A673 (cell line): ENCODE data around the gene CNOT1. TPM values are rescaled to one million over a fixed set of nuclear protein-coding genes. Genes with fewer than 3 reads are reported as not detected.

Source experiments
- BruUV-seq: library from RNA; stranded (reverse); fragments of 400-500 nt; replicated peaks from 2 replicates; lab custom pipeline; 2021; lab: Mats Ljungman, UMichigan
- CTCF ChIA-PET: fragments of 300-600 bp; sonication (Branson Sonifier 250); formaldehyde crosslinking; loops from one replicate; lab custom pipeline; 2022; ENCODE audit warnings: antibody characterized with exemption; lab: Charles Lee
- POLR2A ChIA-PET: fragments of 300-600 bp; sonication (Branson Sonifier 250); formaldehyde crosslinking; loops from one replicate; lab custom pipeline; 2022; ENCODE audit warnings: antibody characterized with exemption; ENCODE audit not compliant: low non-redundant PET; lab: Charles Lee
- DNase-seq: peaks from one replicate; pipeline ENCODE4 v3.0.0-alpha.2; 2015; ENCODE audit warnings: low spot score
- H3K27ac ChIP-seq: fragments of 200-600 bp; sonication (generic); 2 replicates; pipeline ENCODE4 v1.5.1; 2016; ENCODE audit warnings: mixed run types, low read depth, mild to moderate bottlenecking, mixed read lengths, antibody characterized with exemption, low read length; ENCODE audit not compliant: poor library complexity, severe bottlenecking
- H3K27me3 ChIP-seq: fragments of 200-600 bp; sonication (generic); replicated peaks from 2 replicates; pipeline ENCODE4 v1.6.1; 2017; ENCODE audit warnings: mixed run types, low read depth, mild to moderate bottlenecking, mixed read lengths, antibody characterized with exemption, low read length; ENCODE audit not compliant: insufficient read depth, poor library complexity
- H3K36me3 ChIP-seq: fragments of 200-600 bp; sonication (generic); 2 replicates; pipeline ENCODE4 v1.6.1; 2016; ENCODE audit warnings: mixed run types, mild to moderate bottlenecking, mixed read lengths, antibody characterized with exemption, low read length; ENCODE audit not compliant: insufficient read depth, poor library complexity, severe bottlenecking
- H3K4me1 ChIP-seq: fragments of 200-600 bp; sonication (generic); 2 replicates; pipeline ENCODE4 v1.6.1; 2017; ENCODE audit warnings: mixed run types, mild to moderate bottlenecking, mixed read lengths, antibody characterized with exemption, low read length; ENCODE audit not compliant: insufficient read depth, poor library complexity, severe bottlenecking
- H3K4me3 ChIP-seq: fragments of 200-600 bp; sonication (generic); 2 replicates; pipeline ENCODE4 v1.5.1; 2016; ENCODE audit warnings: low read depth, mixed run types, mild to moderate bottlenecking, mixed read lengths, low read length; ENCODE audit not compliant: poor library complexity, severe bottlenecking
- H3K9me3 ChIP-seq: fragments of 200-600 bp; sonication (generic); 2 replicates; pipeline ENCODE4 v1.6.1; 2016; ENCODE audit warnings: mixed run types, low read depth, mild to moderate bottlenecking, mixed read lengths, antibody characterized with exemption, low read length; ENCODE audit not compliant: poor library complexity, severe bottlenecking
- EZH2 ChIP-seq: fragments of 200-600 bp; sonication (generic); IDR thresholded peaks from 2 replicates; pipeline ENCODE4 v1.6.1; 2017; ENCODE audit warnings: borderline replicate concordance, low read depth, mild to moderate bottlenecking, mixed read lengths, antibody characterized with exemption, low read length; ENCODE audit not compliant: poor library complexity, severe bottlenecking
- intact Hi-C: fragments of 100-400 bp; cut with micrococcal nuclease; formaldehyde crosslinking; loops from one replicate; pipeline ENCODE4 v1.10.0; 2022; ENCODE audit not compliant: unreplicated experiment
- total RNA-seq: library from RNA; stranded (reverse); gene quantifications from 2 replicates; pipeline ENCODE4 v1.2.3, GENCODE V29; 2021
- TF ChIP-seq, protein P1 (sequence below): fragments of 300-800, 200-600 bp; sonication (generic); conservative IDR thresholded peaks from 2 replicates; pipeline ENCODE4 v1.5.1; 2017; ENCODE audit warnings: low read depth, mild to moderate bottlenecking, antibody characterized with exemption, low read length, moderate library complexity, mixed read lengths

CNOT1 gene
- total RNA-seq, 1 experiment from 2014 or later = 255 TPM

DNA sequence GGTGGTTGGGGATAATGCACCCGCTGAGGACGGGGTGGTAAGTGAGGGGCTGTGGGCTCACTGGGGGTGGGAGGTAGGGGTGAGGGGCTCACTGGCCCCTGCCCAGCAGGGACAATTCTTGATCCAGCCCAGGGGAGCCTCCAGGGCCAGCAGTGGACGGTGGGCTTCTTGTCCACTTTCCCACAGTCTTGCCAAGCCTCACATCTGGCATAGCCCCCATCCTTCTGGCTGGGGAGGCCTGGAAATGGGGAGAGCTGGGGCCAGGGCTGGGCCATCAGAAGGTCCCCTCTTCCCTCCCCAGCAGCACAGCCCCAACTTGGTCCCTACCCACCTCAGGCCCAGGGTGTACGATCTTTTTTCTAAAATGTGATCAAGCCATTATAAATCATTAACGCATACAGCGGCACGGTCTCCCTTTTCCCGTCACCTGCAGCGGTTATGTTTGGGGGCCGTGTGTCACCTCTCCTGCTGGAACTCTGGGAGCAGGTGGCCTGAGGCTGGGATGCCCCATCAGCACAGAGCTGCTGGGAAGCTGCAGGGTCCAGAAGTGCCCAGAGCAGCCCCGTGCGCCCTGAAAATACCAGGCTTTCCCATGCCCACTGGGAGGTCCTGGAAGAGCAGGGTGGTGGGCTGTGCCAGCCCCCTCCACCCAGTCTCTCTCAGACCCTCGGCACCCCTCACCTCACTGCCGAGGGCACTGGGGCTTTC is 121.5 kb downstream of the CNOT1 start:
- CTCF ChIA-PET = no interaction called here

DNA sequence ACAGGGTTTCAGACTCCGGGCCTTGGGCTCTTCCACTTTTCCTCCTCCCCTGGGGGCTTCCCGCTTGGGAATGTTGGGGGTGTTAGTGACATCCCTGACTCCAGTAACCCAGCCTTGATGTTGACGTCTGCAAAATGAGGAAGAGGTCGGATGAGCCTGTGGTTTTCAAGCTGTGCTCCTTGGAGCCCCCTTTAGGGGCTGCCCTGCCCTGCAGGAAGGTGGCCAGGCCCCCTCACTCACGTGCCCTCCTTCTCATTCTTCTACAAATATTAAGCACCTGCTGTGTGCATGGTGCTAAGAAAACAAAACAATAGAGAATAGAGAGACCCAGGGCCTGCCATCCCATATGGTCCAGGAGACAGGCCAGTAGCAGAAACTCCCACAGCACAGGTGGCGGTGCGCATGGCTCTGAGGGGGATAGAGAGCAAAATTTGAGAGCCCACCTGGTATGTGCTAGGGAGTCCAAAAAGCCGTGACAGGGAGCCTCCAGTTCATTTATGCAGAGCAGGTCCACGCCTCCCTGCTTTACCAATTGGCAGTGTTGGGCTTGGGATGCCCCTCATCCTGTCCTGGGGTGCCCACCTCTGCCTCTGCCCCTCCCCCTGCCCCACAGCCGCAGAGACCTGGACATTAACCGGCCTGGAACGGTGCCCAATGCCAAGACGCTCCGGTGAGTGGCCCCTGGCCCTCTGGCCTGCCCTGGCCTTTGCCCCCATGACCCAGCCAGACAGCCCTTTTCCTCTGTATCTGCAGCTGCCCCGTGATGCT is 122.2 kb downstream of the CNOT1 start:
- Histone ChIP-seq H3K27me3 (no peaks in the 10 kb centered on the region), H3K9me3 (no peaks in the 10 kb centered on the region), H3K27ac (no peak overlapping the region), H3K36me3 (no peaks in the 10 kb centered on the region), H3K4me1 (no peaks in the 10 kb centered on the region), H3K4me3 (no peak overlapping the region)
- POLR2A ChIA-PET = no interaction called here
- BruUV-seq = no TSS peak
- DNase-seq = no peak
- CTCF ChIA-PET = no interaction called here
- TF ChIP-seq EZH2 = no peak
- intact Hi-C loops = no loop called here

More for the DNA sequence above, 121.5 kb downstream of the CNOT1 start:
- TF ChIP-seq EZH2 = no peak
- TF ChIP-seq, protein P1, sequence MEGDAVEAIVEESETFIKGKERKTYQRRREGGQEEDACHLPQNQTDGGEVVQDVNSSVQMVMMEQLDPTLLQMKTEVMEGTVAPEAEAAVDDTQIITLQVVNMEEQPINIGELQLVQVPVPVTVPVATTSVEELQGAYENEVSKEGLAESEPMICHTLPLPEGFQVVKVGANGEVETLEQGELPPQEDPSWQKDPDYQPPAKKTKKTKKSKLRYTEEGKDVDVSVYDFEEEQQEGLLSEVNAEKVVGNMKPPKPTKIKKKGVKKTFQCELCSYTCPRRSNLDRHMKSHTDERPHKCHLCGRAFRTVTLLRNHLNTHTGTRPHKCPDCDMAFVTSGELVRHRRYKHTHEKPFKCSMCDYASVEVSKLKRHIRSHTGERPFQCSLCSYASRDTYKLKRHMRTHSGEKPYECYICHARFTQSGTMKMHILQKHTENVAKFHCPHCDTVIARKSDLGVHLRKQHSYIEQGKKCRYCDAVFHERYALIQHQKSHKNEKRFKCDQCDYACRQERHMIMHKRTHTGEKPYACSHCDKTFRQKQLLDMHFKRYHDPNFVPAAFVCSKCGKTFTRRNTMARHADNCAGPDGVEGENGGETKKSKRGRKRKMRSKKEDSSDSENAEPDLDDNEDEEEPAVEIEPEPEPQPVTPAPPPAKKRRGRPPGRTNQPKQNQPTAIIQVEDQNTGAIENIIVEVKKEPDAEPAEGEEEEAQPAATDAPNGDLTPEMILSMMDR = no peak
- Histone ChIP-seq H3K27me3 (no peaks in the 10 kb centered on the region), H3K36me3 (no peaks in the 10 kb centered on the region), H3K27ac (no peak overlapping the region), H3K9me3 (no peaks in the 10 kb centered on the region), H3K4me3 (no peak overlapping the region), H3K4me1 (no peaks in the 10 kb centered on the region)
- no TSS peak for BruUV-seq
- POLR2A ChIA-PET = no interaction called here
- intact Hi-C loops = no loop called here
- no peak for DNase-seq

DNA sequence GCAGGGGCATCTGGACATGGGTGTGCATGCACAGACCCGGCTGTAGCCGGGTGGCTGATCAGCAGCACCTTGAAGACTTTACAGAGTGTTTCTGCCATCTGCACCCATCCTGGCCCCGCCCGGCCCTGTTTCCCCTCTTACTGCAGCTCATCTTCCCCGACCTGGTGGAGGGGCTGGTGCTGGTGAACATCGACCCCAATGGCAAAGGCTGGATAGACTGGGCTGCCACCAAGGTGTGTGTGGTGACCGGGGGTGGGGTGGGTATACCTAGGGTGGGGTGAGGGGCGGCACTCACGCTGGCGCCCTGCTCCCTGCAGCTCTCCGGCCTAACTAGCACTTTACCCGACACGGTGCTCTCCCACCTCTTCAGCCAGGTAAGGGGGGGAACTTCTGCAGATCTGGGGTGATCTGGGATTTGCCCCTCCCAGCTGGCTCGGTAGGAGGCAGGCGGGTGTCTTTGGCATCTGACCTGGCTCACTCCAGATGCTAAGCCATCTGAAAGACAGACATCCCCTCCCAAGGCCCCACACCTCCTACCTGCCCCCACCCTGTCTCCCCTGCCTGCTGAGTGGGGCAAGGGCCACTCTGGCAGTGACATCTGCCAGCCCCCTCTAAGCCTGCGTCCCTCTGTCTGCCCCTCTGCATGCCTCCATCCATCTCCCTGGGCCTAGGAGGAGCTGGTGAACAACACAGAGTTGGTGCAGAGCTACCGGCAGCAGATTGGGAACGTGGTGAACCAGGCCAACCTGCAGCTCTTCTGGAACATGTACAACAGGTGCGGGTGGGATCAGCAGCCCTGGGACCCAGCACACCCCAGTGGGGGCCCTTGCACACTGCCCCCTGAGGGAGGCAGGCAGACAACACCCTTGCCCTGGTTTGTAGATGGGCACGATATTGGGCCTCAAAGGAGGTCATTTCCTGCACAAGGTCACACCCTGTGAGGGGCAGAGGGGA is 123.1 kb downstream of the CNOT1 start:
- H3K27ac ChIP-seq = no peak overlapping the region
- ChIA-PET POLR2A (no interaction called here), CTCF (interaction anchor here (0.7 kb wide), 1 partner anchor 690 kb away, joined by 3 read pairs; no protein-coding TSS in a partner anchor)
- TF ChIP-seq, protein P1 = no peak
- no peak for TF ChIP-seq EZH2
- H3K36me3 ChIP-seq = no peaks in the 10 kb centered on the region
- no TSS peak for BruUV-seq
- intact Hi-C loops = no loop called here
- no peaks in the 10 kb centered on the region for H3K4me1 ChIP-seq
- no peak overlapping the region for H3K4me3 ChIP-seq
- H3K27me3 ChIP-seq = no peaks in the 10 kb centered on the region
- no peaks in the 10 kb centered on the region for H3K9me3 ChIP-seq
- no peak for DNase-seq
